Stimulated activated CD8-positive, alpha-beta memory T cell treated with anti-CD3 and anti-CD28 coated beads, Interleukin-12 subunit alpha, Interleukin-12 subunit beta, amount 100 ng/mL, for 24 hours (primary cell): ENCODE results near the gene ZNF669.
A peak's percentile ranks its signal among the peaks of the same experiment; 100 is the strongest.
"Not testable (repeated sequence)": the region's sequence is repeated elsewhere in the genome, so short reads cannot be mapped to it uniquely, and the experiment has no call there.

Experiments
- DNase-seq: peaks from one replicate; pipeline ENCODE4 v3.0.0-alpha.2; 2020; ENCODE audit errors: extremely low read depth

The ZNF669 gene

DNA sequence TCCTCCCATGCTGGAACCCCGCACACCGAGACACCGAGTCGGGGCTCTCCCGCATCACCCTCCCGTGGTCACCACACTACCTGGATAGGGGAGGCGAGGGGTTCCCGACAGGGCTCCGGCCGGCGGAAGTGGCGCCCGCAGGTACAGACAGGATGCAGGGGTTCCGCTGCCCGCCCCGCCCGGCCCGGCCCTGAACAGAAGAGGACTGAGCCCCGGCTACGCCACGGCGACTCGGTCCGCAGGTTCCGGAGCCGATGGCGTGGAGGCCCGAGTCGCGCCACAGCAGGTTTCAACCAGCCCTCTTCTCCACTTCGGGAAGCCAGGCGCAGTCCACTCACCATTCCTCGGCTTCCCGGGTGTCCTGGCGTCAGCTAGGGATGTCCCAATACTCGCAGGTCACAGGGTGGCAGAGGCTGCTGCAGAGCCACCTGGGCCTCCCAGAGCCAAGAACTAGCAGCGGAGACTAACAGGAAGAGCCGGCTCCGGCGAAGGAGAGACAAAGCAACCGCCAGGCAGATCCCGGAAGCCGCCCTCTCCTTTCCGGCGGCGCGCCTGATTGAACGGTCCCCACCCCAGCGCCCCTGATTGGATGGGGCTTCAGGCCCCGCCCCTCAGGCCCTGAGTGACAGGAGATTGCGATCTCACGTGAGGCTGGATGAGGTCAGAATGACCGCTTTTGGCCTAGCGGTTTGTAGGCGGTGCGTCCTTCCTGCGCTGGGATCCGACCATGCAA lies at the start of gene ZNF669:
TSS of gene ZNF669 (minus strand) at position 498 of the 733 bp plus-strand sequence. CDS start at position 341, 157 bp downstream.
- DNase-seq: peak; percentile 88

DNA sequence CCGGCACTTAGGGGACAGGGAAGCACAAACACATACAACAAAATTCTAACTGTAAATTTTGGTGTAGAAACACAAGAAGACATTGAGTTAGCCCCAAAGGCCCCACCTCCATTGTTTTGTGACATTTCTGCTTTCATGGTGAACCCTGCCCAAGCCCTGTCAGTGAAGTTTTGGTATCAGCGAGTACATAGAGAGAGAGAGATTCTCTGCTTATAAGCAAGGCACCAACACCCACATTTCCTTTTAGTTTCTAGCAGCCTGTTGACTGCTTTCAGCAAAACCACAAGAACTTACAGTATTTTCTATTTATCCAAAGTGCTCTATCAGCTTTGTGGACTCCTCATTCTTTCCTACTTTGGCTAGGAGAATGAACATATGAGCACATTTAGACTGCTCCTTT lies 43.6 kb upstream of the ZNF669 start:
- no peak for DNase-seq

DNA sequence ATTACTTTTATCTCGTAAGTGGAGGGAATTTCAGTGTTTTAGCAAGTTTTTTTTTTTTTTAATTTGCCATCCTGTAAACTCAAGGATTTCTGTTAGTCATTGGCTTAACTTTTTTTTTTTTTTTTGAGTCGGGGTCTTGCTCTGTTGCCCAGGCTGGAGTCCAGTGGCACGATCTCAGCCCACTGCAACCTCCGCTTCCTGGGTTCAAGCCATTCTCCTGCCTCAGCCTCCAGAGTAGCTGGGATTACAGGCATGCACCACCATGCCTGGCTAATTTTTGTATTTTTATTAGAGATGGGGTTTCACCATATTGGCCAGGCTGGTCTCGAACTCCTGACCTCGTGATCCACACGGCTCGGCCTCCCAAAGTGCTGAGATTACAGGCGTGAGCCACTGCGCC lies 43.0 kb upstream of the ZNF669 start:
- DNase-seq: not testable (repeated sequence)

DNA sequence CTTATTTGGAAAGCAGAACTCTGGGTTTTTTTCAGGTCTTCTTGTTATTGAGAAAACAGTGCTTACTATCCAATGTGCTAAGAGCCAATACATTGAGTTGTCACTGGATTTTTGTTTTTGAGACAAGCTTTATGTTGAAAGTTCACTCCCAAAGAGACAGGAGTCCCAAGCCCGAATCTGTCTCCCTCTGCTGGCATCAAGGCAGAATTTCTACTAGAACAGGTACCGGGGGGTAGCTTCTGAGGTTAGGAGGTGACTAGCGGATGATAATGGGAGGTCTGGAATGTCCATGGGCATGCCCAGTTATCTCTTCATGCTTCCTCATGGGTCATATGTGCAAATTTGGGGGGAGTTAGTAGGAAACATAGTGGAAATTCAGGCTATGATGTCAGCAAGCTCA lies 42.5 kb upstream of the ZNF669 start:
- no peak for DNase-seq

DNA sequence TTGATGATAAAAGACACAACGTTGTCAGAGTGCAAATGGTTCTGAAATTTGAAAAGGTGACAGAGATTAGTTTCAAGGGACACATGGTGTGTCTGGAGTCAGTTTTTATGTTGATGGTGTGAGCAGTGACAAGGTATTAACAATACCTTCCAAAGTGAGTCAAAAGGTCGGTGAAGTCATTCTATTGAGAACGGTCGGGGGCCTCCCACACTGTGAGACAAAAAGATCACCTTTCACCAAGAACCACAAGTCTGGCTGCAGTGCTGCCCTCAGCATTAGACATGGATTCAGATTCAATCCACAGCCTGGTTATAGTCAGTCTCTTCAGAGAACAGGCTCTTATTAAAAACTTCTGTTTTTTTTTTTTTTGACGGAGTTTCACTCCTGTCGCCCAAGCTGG lies 41.1 kb upstream of the ZNF669 start:
- no peak for DNase-seq

DNA sequence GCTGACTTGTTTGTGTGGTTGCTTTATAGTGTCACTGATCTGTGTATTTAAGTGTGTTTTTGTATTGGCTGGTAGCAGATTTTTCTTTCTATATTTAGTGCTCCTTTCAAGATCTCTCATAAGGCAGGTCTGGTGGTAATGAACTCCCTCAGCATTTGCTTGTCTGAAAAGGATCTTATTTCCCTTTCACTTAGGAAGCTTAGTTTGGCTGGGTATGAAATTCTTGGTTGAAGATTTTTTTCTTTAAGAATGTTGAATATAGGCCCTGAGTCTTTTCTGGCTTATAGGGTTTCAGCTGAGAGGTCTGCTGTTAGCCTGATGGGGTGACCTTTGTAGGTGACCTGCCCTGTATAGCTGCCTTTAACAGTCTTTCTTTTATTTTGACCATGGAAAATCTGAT lies 35.4 kb upstream of the ZNF669 start:
- DNase-seq: not testable (repeated sequence)

DNA sequence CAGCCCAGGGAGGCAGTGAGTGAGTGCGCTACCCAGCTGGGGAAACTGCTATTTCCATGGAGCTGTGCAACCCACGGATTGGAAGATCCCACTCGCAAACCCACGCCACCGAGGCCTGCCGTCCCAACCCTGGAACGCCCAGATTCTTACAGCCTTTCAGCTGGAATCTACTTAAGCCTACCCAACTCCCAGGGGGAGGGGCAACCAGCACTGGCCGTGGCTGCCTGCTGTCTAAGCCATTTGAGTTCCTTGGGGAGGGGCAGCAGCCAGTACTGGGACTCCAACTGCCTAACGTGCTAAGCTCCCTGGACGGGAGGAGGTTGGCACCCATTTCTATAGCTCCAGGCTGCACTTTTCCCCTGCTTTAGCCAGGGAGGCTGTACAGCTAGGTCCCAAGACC lies 27.1 kb upstream of the ZNF669 start:
- DNase-seq: no peak

DNA sequence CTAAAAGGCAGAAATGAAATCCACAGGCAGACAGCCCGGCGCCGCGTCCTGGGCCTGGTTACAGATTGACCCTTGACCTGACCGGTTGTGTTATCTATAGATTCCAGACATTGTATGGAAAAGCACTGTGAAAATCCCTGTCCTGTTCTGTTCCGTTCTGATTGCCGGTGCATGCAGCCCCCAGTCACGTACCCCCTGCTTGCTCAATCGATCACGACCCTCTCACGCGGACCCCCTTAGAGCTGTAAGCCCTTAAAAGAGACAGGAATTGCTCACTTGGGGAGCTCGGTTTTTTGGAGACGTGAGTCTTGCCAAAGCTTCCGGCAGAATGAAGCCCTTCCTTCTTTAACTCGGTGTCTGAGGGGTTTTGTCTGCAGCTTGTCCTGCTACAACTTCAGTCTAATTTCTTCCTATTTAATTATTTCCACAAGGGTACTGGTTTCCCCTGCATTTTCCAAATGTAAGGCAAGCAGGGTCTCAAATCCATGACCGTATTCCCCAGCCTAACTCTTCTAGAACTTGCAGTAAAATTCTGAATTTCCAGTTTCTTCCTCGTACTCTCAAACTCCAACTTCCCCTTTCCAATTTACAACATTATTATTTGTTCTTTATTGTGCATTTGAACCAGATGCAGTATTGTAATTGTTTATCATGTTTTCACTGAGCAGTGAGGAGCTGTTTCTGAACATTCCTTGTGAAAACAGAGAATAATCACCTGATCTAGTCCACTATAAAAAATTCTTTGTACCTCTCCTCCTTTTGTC lies 23.5 kb upstream of the ZNF669 start:
- not testable (repeated sequence) for DNase-seq

DNA sequence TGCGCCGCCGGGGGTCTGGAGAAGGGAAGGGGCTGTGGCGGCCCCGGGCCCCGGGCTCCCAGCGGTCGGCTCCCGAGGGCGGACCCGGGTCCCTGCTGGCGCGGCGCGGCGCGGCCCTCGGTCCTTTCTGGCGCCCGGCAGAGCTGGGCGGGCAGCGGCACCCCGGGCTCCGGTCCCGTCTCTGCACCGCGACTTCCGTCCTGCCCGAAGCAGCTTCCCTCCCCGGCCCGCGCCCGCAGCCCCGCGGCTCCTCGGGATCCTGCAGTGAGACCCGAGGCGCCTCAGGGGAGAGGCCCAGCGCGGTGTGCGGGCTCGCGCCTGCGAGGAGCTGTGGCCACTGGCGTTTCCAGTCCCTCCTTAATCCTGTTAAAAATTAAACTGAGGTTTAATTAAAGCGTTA lies 22.4 kb upstream of the ZNF669 start:
- DNase-seq: not testable (repeated sequence)

DNA sequence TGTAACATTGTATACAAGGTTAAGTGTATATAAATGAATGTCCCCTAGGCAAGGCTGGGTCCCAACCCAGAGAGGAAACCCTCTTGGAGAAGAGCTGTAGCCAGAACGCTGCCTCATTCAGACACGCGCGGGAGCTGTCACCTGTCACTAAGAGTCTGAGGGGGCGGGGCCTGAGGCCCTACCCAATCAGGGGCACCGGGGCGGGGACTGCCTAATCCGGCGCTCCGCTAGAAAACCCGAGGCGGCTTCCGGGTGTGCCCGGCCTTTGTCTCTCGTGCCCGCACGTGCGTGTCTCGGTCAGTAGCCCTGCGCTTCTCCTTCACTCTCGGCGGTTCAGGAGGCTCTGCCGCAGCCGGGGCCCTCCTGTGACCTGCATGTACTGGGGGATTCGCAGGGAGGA lies 22.0 kb upstream of the ZNF669 start:
- DNase-seq: not testable (repeated sequence)

DNA sequence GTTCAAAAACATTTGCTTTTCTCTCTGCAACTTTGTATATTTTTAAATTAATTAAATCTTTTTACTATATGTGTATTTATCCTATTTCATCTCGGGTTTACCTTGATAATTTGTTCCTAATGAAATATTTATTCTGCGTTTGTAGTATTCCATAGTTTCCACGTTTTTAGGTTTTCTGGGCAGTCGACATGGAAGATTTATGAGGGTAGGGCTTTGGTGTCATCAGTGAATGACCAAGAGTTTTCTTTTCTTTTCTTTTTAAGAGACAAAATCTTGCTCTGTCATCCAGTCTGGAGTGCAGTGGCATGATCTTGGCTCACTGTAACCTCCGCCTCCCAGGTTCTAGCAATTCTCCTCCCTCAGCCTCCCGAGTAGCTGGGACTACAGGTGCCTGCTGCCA lies 17.2 kb upstream of the ZNF669 start:
- no peak for DNase-seq

DNA sequence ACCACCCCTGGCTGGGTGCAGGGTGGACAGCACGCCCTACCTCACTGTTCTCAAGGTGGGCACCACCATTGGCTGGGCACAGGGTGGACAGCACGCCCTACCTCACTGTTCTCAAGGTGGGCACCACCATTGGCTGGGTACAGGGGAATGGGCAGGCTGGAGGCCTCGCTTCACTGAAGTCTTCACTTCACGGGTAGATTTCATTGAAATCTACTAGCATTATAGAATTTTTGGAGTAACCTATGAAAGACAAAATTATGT lies 16.2 kb upstream of the ZNF669 start:
- DNase-seq: not testable (repeated sequence)

DNA sequence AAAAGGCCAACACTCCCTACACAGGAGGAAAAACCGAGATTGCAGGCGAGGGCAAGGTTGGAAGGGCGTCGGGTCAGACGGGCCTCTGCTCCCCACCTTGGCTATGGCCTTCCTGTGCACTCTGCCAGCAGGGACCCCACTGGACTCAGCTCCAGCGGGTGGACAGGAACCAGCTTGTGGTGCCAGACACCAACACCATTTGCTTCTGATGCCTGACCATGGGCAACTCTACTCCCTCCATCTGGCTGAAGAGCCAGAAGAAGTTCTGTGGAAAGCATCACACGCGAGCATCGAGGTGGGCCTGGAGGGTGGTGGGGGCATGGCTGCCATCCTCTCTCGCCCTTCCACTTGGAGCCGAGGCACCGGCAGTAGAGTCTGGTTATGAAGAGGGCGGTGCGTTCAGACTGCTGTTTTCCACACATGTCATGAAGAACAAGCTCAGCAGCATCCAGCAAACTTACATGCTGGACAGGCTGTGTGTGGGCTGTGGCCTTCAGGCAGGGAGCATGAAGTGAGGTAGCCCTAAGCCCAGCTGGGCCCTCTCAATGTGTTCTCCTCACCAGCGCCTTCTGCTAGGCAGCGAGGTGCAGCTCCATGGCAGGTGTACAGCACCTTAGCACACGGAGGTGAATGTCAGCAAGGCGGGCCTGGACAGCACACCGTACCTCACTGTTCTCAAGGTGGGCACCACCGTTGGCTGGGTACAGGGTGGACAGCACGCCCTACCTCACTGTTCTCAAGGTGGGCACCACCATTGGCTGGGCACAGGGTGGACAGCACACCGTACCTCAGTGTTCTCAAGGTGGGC lies 15.6 kb upstream of the ZNF669 start:
- no peak for DNase-seq

DNA sequence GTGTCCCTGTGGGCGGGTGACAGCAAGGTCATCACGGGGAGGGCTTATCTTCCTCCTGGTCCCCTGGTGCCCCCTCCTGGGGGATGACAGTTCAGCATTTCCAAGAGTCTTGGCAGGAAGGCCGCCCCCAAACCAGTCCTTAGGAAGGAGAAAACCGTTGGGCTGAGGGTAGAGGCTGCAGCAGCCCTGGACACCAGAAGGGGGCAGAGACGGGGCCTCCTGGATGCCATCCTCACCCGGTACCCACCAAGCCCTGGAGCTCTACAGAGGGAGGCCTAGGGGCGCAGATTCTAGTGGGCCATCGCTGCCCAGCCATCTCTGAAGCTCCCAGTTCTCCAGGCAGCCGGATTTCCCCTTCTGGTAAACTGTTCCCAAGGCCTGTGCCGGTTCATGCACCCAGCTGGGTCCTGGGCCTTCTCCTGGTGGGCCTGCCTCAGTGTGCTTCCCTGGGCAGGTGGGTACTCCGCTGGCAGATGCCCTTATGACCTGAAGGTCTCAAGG lies 14.8 kb upstream of the ZNF669 start:
- DNase-seq: no peak

DNA sequence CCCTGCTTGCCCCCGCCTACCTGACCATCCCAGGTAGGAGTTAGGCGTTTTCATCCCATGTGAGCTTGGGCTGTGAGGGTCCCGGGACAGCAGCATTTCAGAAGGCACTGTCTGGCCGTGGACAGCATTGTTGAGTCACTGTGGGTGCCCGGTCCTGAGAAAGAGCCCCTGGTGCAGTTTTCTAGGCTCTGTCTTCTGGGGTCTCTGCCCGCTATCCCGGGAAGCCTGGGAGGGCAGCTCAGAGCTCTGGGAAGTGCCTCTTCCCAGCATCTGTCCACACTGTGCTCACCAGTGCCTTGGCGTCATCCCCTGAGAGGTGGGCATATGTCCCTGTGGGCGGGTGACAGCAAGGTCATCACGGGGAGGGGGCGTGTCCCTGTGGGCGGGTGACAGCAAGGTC lies 11.4 kb upstream of the ZNF669 start:
- DNase-seq: no peak

DNA sequence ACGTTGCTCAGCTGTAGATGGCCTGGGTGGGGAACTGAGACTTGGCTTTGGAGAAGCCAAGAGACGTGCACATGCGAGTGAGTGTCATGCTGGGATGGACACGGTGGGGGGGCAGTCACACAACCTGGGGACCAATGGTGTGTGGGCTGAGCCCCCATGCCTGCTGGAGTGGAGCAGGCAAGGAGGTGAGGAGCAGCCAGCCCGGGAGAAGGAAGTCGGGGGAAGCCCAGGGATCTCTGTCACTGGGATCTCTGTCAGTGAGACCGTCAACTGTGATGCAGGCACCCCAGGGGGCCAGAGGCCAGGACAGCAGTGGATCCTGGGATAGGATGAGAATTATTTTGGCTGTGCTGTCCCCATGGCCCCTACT lies 11.0 kb upstream of the ZNF669 start:
- DNase-seq: no peak

DNA sequence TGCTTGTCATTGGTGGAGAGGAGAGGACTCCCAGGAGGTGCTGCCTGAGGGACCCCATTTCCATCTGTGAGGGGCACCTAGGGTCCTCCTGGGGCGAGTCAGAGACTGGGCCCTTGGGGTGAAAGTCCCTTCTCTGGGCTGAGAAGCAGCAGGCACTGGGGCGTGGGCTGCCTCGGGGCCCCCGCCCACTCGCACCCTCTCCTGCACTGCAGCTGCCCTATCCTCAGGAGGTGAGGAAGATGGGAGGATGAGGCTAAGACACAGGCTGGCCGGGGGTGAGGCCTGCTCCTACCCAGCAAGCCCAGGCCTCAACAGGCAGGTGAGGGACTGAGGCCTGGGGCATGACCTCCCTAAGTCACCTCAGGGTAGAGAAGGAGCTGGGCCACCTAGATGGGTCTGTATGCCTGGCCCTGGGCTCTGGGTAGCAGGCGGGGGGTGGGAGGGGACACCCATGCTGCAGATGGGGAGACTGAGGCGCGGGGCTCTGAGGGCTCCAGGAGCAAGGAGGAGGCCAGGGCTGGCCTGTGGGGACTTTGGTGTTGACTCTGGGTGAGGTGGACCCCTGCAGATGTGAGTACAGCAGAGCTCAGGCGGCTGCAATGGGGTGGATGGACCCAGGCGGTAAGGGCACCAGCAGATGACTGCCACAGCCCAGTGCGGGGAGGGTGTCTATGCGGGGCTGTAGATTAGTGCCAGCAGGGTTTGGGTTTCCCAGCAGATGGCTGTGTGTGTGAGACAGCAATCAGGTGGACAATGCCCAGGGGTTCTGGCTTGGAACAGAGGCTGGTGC lies 10.4 kb upstream of the ZNF669 start:
- no peak for DNase-seq

DNA sequence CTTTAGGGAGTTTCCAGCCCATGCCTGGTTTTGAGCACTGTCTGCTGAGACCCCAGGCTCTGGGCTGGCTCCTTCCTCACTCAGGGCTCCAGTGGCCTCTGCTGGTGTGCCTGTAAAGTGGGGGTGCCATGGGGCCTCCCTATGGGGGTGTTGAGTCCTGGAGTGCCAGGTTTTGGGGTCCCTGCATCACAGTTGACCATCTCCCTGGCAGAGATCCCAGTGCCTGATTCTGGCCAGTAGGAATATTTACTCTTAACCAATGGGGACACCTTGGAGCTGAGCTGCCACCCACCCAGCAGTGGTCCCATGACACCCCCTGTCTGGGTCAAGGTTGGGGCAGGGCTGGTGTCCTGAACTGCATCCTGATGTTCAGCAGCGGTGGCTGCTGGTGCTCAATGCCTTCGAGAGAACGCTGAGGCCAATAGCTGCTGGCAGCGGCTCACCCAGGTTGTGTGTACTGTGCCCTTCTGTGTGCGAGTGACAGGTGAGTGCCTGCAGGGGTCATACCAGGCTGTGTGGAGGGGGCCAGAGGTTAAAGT lies 9.6 kb upstream of the ZNF669 start:
- no peak for DNase-seq

DNA sequence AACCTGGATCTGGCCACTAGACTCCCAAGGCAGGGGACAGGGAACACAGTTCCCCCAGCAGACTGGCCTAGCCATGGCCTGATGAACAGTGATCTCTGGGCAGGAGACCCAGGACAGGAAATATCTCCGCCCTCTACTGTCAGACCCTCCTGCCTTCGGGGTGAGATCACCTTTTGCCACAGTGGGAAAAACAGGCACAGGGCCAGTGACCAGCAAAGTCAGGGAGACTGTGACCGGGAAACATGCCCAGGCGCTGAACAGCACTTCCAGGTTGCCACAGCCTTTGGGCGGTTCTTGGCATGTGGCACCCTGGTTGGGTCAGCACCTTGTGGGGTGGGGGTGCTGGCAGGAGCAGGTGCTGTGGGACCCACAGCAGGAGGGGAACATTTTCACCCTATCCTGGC lies 8.9 kb upstream of the ZNF669 start:
- no peak for DNase-seq

DNA sequence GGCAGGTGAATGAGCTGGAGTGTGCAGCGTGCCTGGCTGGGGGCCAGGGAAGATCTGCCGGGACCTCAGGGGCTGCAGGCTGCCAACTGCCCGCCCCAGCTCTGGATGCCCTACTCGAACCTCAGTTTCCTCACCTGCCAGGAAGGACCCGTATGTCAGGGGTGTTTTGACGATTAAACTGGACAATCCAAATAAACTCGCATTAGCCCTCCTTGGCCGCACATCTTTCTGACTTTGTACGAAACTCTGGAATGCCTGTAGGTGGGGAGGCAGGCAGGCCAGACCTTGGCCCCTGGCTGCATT lies 8.3 kb upstream of the ZNF669 start:
- no peak for DNase-seq

DNA sequence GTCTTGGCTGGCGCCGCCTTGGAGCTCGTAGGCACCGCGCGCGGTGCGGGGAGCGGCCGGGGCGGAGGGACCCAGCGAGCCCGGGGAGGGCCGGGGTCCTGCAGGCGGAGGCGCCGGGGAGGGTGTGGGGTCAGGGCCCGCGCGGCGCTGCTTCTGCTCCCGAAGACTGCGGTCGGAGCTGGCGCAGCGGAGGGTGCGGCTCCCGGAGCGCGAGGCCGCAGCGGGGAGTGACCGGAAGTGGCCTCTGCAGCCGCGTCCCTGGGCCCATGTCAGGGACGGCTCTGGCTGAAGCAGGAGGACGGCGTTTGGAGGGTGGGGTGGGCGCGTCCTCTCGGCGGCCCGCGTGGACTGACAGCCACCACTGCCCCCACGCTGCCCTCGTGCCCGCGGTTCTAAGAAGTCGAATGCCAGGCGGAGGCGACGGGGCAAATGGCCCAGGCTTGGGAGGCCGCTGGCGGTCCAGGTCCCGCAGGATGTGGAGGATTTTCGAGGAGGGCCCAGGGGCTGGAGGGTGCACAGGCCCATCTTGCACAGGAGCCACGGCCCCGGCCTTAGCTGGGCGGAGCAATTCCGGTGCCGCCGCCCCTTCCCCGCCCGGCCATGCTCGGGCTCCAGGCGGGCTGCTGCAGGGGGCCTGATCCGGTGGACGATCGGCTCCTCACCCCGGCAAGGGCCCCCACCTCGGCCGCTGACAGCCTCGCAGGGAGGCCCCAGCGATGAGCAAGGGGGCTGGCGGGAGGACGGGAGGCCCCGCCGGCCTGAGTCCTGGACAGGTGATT lies 7.7 kb upstream of the ZNF669 start:
- DNase-seq: no peak
